ENCODE data around the gene EDNRB.
"Not testable (repeated sequence)": the region's sequence is repeated elsewhere in the genome, so short reads cannot be mapped to it uniquely, and the experiment has no call there.

Gene EDNRB

DNA sequence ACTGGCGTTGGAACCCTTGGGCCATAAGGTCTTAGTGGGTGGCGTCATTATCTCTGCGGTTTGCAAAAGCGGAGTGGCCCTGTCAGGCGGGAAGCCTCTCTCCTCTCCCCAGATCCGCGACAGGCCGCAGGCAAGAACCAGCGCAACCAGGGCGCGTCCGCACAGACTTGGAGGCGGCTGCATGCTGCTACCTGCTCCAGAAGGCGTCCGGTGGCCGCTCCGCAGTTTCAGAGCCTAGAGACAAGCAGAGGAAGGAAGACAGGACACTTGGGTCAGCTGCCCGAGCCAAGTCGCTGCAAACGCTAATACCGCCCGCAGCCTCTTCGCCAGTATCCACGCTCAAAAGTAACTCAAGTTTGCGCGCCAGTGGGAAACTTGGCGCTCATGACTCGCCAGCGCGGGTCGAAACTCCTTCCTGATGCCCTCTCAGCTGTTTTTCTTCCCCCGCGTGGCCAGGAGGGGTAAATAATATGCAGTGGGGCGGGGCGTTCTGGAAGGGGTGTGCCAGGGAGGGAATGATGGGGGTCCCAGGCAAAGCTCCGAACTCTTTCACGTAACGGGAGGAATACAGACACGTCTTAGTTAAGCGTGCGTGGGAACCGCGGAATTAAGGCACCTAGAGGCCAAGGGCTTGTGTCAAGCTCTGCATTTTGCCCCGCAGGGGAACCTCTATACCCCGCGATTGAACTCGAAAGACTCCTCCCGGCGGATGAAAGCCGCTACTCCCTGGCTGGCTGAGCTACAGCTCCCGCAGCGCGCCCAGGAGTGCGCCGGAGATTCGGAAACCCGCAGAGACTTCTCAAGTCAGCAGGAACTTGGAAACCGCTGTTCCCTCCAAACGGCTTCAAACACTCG, at the start of gene EDNRB:
Gene EDNRB, minus strand, starts transcription at position 441 of the 855 bp plus-strand sequence. Its CDS starts 258 bp downstream, at position 183.
- DNase-seq (ENCODE audit: low read depth, low spot score), result peak; percentile 59

DNA sequence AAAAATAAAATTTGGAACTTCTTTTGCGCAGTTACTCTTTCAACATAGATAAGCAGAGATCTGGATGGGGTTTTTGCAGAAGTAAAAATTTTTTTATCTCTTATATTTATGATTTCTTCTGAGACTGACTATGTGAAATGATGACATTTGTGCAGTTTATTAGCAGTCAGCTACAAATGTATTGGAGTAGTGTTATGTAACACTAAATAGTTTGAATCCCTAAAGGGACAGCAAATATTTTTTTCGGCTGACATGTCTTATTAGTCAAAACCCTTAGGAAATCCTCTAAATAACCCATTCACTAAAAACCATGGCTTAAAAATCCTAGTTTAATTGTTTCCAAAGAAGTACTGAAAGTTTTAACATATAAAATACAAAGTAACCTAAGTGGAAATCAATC, 48.0 kb upstream of the EDNRB start:
- DNase-seq (ENCODE audit: low read depth, low spot score), result no peak

DNA sequence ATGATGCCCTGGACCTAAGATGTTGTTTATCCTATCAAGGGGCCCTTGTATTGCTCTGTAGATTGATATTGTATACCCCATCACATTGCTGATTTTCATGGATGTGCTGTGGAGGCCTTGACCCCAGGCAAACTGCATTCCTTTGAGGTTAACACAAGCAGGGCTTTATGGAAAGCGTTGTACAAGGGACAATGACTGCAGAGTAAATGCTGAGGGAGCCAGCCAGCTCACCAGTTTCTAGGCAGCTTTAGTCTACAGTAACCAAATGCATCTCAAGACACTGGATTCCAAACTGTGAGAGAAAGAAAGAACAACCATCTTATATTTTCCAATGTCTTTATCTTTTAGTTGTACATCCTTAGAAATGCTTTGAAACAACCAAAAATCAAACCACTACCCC, 34.1 kb upstream of the EDNRB start:
- no peak for DNase-seq (ENCODE audit: low read depth, low spot score)

DNA sequence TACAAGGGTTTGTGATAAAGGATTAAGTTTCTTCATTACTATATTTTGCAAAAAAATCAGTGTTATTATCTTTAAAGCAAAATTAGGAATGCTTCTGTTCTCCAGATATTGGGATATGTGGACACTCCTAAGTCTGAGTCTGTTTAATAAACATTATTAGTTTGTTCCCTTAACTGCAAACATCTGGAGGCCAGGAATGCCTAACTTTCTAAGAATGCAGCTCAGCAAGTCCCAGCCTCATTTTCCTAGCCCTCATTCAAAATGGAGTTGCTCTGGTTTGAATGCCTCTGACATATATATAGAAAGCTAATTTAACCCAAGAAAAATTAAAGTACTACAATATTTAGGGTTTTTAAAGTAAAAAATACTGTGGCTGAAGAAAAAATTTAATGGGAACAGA, 33.6 kb upstream of the EDNRB start:
- no peak for DNase-seq (ENCODE audit: low read depth, low spot score)

DNA sequence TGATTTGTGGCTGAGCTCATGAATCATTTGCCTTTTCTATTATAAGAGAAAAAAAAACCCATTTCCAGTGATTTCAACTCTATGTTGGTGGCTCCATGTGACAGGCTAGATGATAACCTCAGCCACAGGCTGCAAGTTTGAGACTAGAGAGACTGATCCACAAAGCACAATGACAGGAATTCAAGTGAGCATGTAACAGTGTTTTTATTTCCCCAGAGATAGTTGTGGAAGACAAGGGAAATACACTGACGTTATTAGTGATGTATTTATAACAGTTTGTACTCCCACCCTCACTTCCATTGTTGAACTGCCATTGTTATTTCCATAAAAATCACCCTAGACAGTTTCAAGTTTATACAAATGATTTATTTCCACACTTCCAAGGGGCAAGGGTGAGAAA, 27.9 kb upstream of the EDNRB start:
- DNase-seq (ENCODE audit: low read depth, low spot score), result no peak

DNA sequence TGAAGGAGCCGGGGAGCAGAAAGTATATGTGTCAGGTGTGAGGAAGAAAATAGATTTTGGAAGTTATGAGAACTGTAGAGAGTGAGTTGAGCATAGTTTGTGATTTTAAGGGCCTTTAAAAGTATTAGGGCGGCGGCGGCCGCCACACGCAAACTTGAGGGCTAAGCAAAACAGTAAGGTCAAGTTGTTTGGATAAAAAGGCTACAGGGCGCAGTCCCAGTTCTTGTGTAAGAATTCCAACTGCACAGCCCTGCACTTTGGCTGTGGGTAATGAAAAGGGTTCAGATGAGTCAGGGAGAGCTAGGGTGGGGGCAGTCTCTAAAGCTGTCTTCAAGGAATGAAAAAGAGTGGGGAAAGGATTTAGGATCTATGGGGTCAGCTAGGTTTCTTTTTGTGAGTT, 16.4 kb upstream of the EDNRB start:
- DNase-seq (ENCODE audit: low read depth, low spot score), result not testable (repeated sequence)

DNA sequence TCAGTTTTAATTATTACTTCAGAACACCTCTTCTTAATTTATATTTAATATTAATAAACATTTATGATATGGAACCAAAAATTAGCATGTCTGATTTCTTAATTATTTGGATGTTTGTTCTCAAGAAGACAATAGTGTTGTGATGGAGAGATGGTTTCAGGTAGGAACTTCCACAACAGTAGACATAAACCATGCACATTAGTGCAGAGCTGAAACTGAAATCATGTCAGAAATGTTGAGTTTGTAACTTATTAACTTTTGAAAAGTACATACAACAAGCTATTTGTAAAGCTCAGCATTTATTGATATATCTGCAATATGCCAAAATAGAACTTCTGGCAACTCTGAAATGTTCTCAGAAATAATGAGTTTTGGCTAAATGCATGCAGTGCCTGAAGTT, 11.8 kb upstream of the EDNRB start:
- no peak for DNase-seq (ENCODE audit: low read depth, low spot score)

DNA sequence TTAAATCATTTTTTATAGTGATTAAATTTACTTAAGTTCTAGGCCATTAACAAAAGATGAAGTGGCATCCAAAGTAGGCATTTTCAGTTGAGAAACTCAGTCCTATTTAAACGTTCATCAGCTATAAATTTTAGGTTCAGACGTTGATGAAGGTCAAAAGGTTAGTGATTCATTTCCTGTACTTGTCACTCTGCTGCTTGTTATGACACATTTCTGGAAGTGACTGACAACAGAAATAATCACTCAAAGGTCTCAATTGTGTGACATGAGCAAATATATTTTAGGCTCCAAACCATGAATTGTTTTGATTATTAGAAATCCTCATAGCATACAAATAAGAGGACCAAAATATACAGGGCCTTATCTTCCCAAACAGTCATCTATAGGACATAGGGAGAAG, 10.3 kb upstream of the EDNRB start:
- no peak for DNase-seq (ENCODE audit: low read depth, low spot score)

DNA sequence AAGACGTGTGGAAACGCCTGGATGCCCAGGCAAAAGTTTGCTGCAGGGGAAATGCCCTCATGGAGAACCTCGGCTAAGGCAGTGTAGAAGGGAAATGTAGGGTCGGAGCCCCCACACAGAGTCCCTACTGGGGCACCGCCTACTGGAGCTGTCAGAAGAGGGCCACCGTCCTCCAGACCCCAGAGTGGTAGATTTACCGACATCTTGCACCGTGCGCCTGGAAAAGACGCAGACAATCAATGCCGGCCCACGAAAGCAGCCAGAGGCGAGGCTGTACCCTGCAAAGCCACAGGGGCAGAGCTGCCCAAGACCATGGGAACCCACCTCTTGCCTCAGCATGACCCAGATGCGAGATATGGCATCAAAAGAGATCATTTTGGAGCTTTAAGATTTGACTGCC, 7.0 kb upstream of the EDNRB start:
- no peak for DNase-seq (ENCODE audit: low read depth, low spot score)

DNA sequence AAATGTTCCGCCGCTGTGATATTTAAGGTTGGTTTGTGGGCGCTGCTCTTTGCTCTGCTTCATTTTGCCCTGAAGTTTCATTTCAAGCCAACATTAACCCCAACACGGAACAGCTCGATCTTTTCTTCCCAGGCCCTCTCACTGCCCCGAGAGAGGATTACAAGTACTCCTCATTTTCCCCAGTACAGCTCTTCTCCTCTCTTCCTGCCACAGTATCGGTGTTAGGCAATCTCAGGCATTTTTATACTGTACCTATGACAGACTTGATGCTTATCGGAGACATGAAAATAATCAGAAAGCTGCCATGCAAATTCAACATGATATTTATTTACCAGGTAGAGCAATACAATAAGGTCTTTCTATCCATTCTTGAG, 1.3 kb upstream of the EDNRB start:
- DNase-seq (ENCODE audit: low read depth, low spot score), result peak; percentile 18

DNA sequence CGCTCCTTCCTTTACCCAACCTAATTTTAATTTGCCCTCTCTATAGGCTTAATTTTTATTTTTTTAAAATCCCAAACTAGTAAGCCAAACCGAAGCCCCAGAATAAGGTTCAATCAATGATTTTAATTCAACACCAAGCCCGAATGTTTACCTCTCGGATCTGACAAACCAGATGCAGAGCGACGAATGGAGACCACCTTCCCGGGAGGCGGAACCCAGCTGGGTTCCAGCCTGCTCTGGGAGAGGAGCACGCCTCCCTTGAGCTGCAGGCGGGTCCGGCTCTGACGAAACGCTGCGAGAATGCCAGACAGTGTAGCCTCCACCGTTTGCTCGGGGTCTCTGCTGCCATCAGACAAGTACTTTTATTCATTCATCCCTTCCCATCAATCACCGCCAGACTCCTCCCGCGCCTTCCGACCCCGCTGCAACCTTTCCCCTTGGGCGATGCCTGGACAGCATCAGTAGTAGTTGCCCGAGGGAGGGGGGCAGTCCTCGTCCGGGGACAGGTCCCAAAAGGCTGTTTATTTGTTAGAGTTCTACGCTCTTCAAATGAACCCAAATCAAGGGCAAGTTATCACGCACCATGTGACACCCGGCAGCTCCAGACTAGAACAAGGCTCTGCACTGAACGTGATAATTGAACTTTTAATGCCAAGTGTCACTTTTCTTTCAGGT, 752 bp upstream of the EDNRB start:
- DNase-seq (ENCODE audit: low read depth, low spot score), result peak; percentile 67

DNA sequence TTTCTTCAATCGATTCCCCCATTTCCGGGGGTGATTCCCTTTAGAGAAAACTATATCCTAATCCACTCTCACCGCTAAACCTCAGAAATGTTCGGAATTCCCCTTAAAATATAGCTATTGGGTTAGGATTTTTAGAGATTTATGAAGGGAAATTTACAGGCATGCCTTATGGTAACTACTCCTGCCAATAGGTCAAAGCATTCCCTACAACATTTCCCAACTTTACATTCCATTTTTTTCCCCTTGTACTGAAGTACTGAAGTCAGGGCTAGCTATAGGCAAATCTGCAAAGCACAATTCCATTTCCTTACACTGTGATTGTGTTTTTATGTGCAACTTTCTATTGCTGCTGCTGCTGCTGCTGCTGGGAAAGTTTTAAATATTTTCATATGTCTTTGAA, 2.1 kb downstream of the EDNRB start:
- DNase-seq (ENCODE audit: low read depth, low spot score), result no peak

DNA sequence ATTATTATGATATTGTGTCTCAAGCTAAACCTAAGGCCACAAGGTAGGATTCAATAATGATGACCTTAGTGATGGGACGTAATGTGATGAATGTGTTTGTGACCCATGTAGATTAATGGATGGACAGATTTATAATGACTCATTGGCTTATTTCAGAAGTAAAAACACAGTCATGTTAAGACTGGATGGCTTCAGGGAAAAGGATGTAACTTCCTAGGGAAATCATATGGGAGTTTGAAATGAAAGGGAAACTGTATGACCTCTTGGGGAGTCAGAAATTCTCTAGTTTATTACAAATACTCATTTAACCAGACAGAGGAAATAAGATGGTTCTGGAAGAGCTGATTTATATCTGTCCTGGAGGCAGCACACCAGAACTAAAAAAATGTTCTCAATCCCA, 2.9 kb downstream of the EDNRB start:
- no peak for DNase-seq (ENCODE audit: low read depth, low spot score)

DNA sequence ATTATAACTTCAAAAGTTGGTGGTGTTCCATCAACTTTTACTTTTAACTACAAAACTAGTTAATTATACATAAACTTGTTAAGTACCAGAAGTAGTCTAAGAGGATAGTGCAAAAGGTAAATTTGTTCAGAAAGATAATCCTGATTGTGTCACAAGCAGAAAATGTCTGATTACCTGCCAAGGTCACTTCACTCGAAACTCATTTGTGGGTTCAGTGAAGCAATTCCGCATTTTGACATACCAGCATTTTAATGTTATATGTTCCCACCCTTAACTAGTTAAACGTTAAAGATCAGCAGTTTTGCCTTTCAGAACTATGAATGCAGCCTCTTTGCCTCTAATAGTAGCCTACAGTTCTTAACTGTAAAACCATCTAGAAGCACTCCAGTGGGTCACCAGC, 5.6 kb downstream of the EDNRB start:
- DNase-seq (ENCODE audit: low read depth, low spot score), result no peak

DNA sequence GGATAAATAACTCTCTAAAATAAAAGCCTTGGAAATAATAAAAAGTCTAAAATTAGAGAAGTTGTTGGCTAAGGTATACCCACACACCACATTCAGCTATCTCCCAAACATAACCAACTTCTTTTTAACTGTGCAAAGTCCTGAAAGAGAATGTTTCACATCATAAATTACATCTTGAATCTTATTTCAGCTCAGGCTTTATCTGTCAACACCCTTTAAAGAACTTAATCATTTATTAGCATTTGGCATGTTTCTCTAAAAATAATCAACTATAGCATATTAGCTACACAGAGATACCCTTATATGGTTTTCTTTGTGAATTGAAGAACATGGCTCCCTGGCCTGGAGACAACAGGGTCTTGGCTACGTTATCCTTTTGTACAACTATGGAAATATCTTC, 6.9 kb downstream of the EDNRB start:
- DNase-seq (ENCODE audit: low read depth, low spot score), result no peak

DNA sequence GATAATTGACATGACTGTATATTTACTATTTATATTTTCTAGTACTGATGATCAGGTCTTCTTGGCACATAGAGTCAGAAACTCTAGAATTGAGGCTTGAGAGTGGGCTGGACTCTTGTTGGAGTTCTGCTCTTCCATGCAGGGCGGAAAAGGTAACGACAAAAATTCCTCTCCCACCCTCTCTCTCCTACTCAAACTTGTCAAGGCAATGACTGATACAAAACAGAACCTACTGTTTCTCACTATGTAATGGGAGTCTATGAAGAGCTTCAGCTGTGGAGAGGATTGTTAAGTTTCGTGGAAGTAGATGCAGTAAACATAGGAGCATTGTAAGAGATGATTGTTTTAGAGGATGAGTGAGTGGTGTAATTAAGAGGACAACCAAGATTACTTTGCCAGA, 8.8 kb downstream of the EDNRB start:
- no peak for DNase-seq (ENCODE audit: low read depth, low spot score)

DNA sequence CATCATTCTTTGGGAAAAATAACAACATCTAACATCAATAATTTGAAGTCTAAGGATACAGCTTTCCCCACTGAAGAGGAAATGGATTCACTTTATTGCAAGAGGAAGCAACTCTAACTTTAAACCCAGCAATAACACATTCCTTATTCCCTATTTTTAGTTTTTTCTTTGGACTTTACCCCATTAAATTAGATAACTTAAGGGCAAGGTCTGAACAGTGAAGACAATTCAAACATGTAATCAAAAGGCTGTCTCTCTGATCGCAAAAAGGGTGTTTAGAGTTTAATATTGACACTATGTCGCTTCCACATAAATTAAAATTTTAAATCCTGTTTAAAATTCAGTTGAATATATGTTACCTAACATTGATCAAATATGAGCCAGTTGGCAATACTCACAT, 10.1 kb downstream of the EDNRB start:
- no peak for DNase-seq (ENCODE audit: low read depth, low spot score)

DNA sequence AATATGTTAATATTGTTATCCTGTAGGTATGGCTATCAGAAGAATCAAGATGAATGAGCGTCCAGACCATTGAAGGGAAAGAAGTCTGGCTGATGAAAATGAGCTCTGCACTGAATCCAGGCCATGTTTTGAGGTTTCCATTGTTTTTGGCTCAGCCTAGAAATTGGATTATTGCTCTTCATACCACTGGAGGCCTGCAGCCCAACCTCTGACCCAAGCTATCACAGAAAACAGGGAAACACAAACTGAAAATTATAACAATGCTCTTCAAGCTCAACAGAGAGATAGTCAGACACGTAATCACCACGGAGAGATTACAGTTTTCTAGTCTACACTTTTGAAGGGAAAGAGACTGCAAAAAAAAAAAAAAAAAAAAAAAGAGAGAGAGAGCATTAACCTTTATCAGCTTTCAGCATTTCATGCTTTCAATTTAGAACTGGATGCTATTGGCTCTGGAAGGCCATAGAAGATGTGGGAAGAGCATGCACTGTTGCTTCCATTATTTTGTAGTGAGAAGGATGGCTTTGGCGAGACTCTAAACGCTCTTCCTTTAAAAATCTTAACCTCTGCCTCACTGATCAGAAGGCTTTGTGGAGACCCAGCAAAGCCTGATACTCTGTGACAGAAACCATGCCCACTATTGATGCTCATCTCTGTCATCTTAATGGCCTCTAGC, 10.8 kb downstream of the EDNRB start:
- DNase-seq (ENCODE audit: low read depth, low spot score), result no peak

DNA sequence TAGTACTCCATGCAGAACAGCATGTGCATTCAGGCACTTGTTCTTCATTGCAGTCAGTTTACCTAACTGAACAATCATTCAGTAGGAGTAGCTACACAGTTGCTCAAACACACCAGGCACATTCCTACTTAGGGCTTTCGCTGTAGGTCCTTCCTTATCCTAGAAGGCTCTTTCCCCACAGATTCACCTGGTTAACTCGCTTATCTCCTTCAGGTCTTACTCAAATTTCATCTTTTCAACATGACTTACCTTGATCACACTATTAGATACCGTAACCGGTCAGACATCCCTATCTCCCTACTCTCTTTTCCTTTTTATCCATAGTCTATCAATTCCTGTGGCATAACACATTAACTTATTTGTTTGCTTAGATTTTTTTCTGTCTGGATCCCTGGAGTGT, 14.6 kb downstream of the EDNRB start:
- DNase-seq (ENCODE audit: low read depth, low spot score), result no peak

DNA sequence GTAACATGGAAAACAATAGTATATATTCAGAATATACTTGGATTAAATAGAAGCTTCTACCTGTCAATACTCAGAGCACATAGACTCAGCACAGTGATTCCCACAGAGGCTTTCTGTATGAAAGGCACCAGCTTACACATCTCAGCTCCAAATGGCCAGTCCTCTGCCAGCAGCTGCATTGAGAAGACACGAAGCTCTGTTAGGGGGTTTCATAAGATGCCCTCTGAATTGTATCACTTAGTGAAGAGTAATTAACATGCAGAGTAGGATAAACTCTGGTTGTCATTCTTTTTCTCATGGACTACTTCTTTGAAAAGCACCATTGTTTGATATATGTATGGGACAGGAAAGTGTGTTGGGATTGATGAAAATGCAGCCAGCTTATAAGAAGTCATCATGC, 15.2 kb downstream of the EDNRB start:
- DNase-seq (ENCODE audit: low read depth, low spot score), result no peak

DNA sequence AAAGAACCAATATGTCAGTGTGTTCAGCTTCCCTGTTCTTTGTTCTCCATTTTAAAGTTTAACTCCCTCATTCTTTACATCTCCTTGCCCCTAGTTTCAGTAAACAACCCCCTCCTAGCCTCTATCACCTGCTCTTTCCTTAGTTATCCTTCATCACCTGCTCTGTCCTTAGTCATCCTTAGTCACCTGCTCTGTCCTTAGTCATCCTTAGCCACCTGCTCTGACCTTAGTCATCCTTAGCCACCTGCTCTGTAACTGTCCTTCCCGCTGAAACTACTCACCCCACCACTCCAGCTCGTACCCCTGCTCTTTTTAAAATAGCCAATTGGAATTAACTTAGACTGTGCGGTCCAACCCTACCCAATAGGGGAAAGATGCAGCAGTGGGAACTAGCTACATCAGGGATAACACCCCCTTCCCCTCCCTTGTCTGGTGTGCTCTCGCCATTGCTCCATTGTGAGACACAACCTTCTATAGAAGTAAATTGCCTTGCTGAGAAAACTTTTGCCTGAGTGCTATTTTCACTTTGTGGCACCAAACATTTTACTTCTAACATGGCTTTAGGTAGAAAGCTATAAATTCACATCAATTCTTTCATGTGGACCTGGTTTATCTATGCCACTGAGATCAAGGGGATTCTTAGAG, 16.2 kb downstream of the EDNRB start:
- DNase-seq (ENCODE audit: low read depth, low spot score), result no peak

DNA sequence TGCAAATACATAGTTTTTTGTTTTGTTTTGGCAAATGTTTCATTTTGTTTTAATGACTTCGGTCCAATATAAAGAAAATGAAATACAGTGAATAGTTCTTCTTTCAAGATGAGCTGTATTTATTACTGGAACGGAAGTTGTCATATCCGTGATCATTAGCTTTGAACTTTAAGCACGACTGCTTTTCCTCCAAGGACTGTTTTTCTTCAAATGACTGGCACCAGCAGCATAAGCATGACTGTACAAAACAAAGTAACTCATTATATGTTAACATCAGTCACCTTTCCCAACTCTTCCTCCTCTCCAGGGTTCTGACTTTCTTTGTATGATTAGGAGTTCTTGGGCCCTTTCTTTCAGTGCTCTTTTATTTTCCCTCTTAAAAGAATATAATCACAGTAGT, 20.5 kb downstream of the EDNRB start:
- peak; percentile 7 for DNase-seq (ENCODE audit: low read depth, low spot score)

Measured in astrocyte of the hippocampus (primary cell).